Suprapubic skin (tissue), 4 donors: ENCODE measurements around the gene TCL1A.

Source experiments
- EP300 ChIP-seq: sonication (generic); formaldehyde crosslinking; IDR thresholded peaks from one replicate; pipeline ENCODE4 v1.6.1; 2017; ENCODE audit warnings: antibody characterized with exemption
- POLR2A ChIP-seq, 2 donors: fragments of 450-650 bp; IDR thresholded peaks; one replicate each; pipeline ENCODE4 v1.6.1; 2017; ENCODE audit warnings: antibody characterized with exemption in 2 of 2, mild to moderate bottlenecking in 2 of 2, moderate library complexity in 2 of 2
- POLR2AphosphoS5 ChIP-seq, 3 donors: sonication (generic); formaldehyde crosslinking; IDR thresholded peaks; one replicate each; pipeline ENCODE4 v1.6.1; 2017; ENCODE audit warnings: antibody characterized with exemption in 3 of 3
- TF ChIP-seq, protein P1 (sequence below), 2 donors: fragments of 200-600 bp in 1 of 2; fragments of 450-650 bp in 1 of 2; sonication (generic) in 1 of 2; IDR thresholded peaks; one replicate each; pipeline ENCODE4 v1.5.1; 2016 to 2019; ENCODE audit warnings: antibody characterized with exemption in 2 of 2, mild to moderate bottlenecking in 1 of 2, moderate library complexity in 1 of 2

DNA sequence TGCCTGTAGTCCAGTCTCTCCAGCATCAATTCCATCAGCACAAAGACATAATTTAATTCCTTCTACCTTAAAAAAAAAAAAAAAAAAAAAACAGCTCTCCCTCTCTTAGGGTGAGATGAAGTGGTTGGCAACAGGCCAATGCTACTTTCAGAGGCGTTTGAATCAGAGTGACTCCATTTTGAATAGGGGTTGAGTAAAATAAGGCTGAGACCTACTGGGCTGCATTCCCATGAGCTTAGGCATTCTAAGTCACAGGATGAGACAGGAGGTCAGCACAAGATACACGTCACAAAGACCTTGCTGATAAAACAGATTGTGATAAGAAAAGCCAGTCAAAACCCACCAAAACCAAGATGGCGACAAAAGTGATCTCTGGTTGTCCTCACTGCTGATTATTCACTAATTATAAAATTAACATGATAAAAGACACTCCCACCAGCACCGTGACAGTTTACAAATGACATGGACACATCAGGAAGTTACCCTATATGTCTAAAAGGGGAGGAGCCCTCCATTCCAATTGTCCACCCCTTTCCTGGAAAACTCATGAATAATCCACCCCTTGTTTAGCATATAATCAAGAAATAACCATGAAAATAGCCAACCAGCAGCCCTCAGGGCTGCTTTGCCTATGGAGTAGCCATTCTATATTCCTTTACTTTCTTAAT lies 34.6 kb downstream of the TCL1A start:
- TF ChIP-seq, protein P1, sequence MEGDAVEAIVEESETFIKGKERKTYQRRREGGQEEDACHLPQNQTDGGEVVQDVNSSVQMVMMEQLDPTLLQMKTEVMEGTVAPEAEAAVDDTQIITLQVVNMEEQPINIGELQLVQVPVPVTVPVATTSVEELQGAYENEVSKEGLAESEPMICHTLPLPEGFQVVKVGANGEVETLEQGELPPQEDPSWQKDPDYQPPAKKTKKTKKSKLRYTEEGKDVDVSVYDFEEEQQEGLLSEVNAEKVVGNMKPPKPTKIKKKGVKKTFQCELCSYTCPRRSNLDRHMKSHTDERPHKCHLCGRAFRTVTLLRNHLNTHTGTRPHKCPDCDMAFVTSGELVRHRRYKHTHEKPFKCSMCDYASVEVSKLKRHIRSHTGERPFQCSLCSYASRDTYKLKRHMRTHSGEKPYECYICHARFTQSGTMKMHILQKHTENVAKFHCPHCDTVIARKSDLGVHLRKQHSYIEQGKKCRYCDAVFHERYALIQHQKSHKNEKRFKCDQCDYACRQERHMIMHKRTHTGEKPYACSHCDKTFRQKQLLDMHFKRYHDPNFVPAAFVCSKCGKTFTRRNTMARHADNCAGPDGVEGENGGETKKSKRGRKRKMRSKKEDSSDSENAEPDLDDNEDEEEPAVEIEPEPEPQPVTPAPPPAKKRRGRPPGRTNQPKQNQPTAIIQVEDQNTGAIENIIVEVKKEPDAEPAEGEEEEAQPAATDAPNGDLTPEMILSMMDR (IDR thresholded peaks at IDR 0.05): no peak
- TF ChIP-seq POLR2A (IDR thresholded peaks at IDR 0.05) (no peak), POLR2AphosphoS5 (IDR thresholded peaks at IDR 0.05) (no peak), EP300 (no peak)
